H1 (cell line): Measurements from ENCODE around the gene CREB3. TPM values are rescaled to one million over a fixed set of nuclear protein-coding genes. Genes with fewer than 3 reads are reported as not detected.
A peak's percentile ranks its signal among the peaks of the same experiment; 100 is the strongest.

Experiments
- CTCF ChIA-PET: fragments of 300-600 bp; sonication (Branson Sonifier 250); formaldehyde crosslinking; loops from one replicate; lab custom pipeline; 2021; ENCODE audit not compliant: partially characterized antibody; lab: Charles Lee
- POLR2A ChIA-PET: fragments of 300-600 bp; sonication (Branson Sonifier 250); formaldehyde crosslinking; loops from one replicate; lab custom pipeline; 2021; ENCODE audit warnings: inconsistent platforms; ENCODE audit not compliant: partially characterized antibody; lab: Charles Lee
- DNase-seq, 2 experiments: peaks; one replicate each; pipeline versions ENCODE4 v3.0.0 to v3.0.0-alpha.2; 2010 to 2022; ENCODE audit warnings: low spot score in 2 of 2, low read depth in 1 of 2, mixed read lengths in 1 of 2
- FAIRE-seq: peaks from 2 replicates; lab custom pipeline; 2011; peaks lifted over from hg19 to GRCh38; lab: Jason Lieb, UNC
- H2AFZ ChIP-seq: 2 replicates; pipeline ENCODE4 v1.8.1; 2012; ENCODE audit warnings: low read length, inconsistent platforms
- H2AK5ac ChIP-seq: 2 replicates; pipeline ENCODE4 v1.6.1; 2013; ENCODE audit warnings: low read depth, low read length
- H2BK120ac ChIP-seq: replicated peaks from 2 replicates; pipeline ENCODE3; 2013; ENCODE audit warnings: low read depth, low read length, inconsistent platforms
- H2BK12ac ChIP-seq: 2 replicates; pipeline ENCODE4 v1.6.1; 2013; ENCODE audit warnings: low read depth, low read length
- H2BK15ac ChIP-seq: 2 replicates; pipeline ENCODE4 v1.6.1; 2013; ENCODE audit warnings: low read length
- H2BK20ac ChIP-seq: 2 replicates; pipeline ENCODE4 v1.6.1; 2013; ENCODE audit warnings: low read length
- H2BK5ac ChIP-seq: 2 replicates; pipeline ENCODE4 v1.6.1; 2013; ENCODE audit warnings: low read depth, low read length
- H3K14ac ChIP-seq: 2 replicates; pipeline ENCODE4 v1.6.1; 2013; ENCODE audit warnings: inconsistent platforms; ENCODE audit not compliant: insufficient read length
- H3K18ac ChIP-seq: 2 replicates; pipeline ENCODE4 v1.6.1; 2013; ENCODE audit warnings: low read length; ENCODE audit errors: extremely low read depth
- H3K23ac ChIP-seq: 2 replicates; pipeline ENCODE4 v1.6.1; 2013; ENCODE audit warnings: inconsistent platforms; ENCODE audit not compliant: insufficient read length
- H3K23me2 ChIP-seq: 2 replicates; pipeline ENCODE4 v1.6.1; 2013; ENCODE audit warnings: low read depth, low read length
- H3K27ac ChIP-seq: 2 replicates; pipeline ENCODE4 v1.6.1; 2011; ENCODE audit warnings: low read depth, low read length, inconsistent platforms
- H3K27me3 ChIP-seq, 4 experiments: replicated peaks in 1 of 4; 1 replicate in 1 of 4; 2 replicates in 3 of 4; pipeline versions ENCODE4 v1.6.1 to v1.8.1; 2011 to 2013; ENCODE audit warnings: low read length in 3 of 4, mild to moderate bottlenecking in 3 of 4, inconsistent platforms in 2 of 4, mixed read lengths in 2 of 4, moderate library complexity in 1 of 4; ENCODE audit not compliant: control insufficient read depth in 3 of 4, insufficient read depth in 3 of 4; ENCODE audit errors: extremely low read depth in 1 of 4
- H3K36me3 ChIP-seq, 4 experiments: 2 replicates each; pipeline versions ENCODE4 v1.6.1 to v1.8.1; 2011 to 2013; ENCODE audit warnings: mild to moderate bottlenecking in 4 of 4, low read length in 3 of 4, moderate library complexity in 2 of 4, control low read depth in 1 of 4, inconsistent platforms in 1 of 4; ENCODE audit not compliant: insufficient read depth in 4 of 4, control insufficient read depth in 2 of 4
- H3K4ac ChIP-seq: replicated peaks from 2 replicates; pipeline ENCODE3; 2013; ENCODE audit warnings: low read length, low read depth, mixed read lengths, inconsistent platforms; ENCODE audit not compliant: insufficient read length
- H3K4me1 ChIP-seq, 4 experiments: replicated peaks in 1 of 4; 1 replicate in 1 of 4; 2 replicates in 3 of 4; pipeline versions ENCODE4 v1.6.1 to v1.8.1; 2011 to 2013; ENCODE audit warnings: low read length in 3 of 4, inconsistent platforms in 2 of 4, mixed read lengths in 1 of 4; ENCODE audit not compliant: insufficient read depth in 4 of 4, control insufficient read depth in 3 of 4
- H3K4me2 ChIP-seq, 2 experiments: 2 replicates each; pipeline versions ENCODE4 v1.6.1 to v1.8.1; 2011 to 2013; ENCODE audit warnings: low read depth in 2 of 2, low read length in 2 of 2, control low read depth in 1 of 2, inconsistent platforms in 1 of 2, mild to moderate bottlenecking in 1 of 2; ENCODE audit not compliant: insufficient read depth in 1 of 2
- H3K4me3 ChIP-seq, 4 experiments: fragments of 200-600, 300-600 bp in 1 of 4; sonication (generic), shearing (Covaris generic), sonication (Bioruptor Twin) in 1 of 4; 2 replicates each; pipeline versions ENCODE4 v1.5.1 to v1.8.1; 2011 to 2016; ENCODE audit warnings: low read length in 4 of 4, low read depth in 3 of 4, control low read depth in 2 of 4, inconsistent platforms in 2 of 4, mild to moderate bottlenecking in 2 of 4, mixed read lengths in 1 of 4, moderate library complexity in 1 of 4; ENCODE audit not compliant: insufficient read depth in 2 of 4; ENCODE audit errors: extremely low read depth in 1 of 4
- H3K56ac ChIP-seq: replicated peaks from 2 replicates; pipeline ENCODE3; 2013; ENCODE audit warnings: low read depth, mild to moderate bottlenecking, mixed read lengths, low read length, inconsistent platforms; ENCODE audit not compliant: insufficient read length
- H3K79me1 ChIP-seq: 2 replicates; pipeline ENCODE4 v1.6.1; 2013; ENCODE audit warnings: low read depth, low read length, control low read depth
- H3K79me2 ChIP-seq, 2 experiments: 2 replicates each; pipeline versions ENCODE4 v1.6.1 to v1.8.1; 2012 to 2013; ENCODE audit warnings: low read length in 2 of 2, mild to moderate bottlenecking in 2 of 2, inconsistent platforms in 1 of 2; ENCODE audit not compliant: insufficient read depth in 2 of 2, control insufficient read depth in 1 of 2
- H3K9ac ChIP-seq, 4 experiments: replicated peaks in 1 of 4; 1 replicate in 1 of 4; 2 replicates in 3 of 4; pipeline versions ENCODE4 v1.6.1 to v1.8.1; 2011 to 2013; ENCODE audit warnings: low read depth in 3 of 4, low read length in 3 of 4, control low read depth in 2 of 4, mild to moderate bottlenecking in 2 of 4, moderate library complexity in 2 of 4, inconsistent platforms in 1 of 4; ENCODE audit errors: extremely low read depth in 1 of 4
- H3K9me3 ChIP-seq, 2 experiments: 2 replicates each; pipeline versions ENCODE4 v1.6.1 to v1.8.1; 2012 to 2013; ENCODE audit warnings: mild to moderate bottlenecking in 2 of 2, moderate library complexity in 2 of 2, control low read depth in 1 of 2, inconsistent platforms in 1 of 2, low read depth in 1 of 2, low read length in 1 of 2, mixed read lengths in 1 of 2; ENCODE audit not compliant: insufficient read depth in 2 of 2
- H4K20me1 ChIP-seq, 2 experiments: replicated peaks in 1 of 2; 2 replicates each; pipeline versions ENCODE3 to v1.8.1; 2011 to 2013; ENCODE audit warnings: inconsistent platforms in 2 of 2, low read length in 2 of 2, mild to moderate bottlenecking in 1 of 2; ENCODE audit not compliant: insufficient read depth in 2 of 2, control insufficient read depth in 1 of 2
- H4K5ac ChIP-seq: 2 replicates; pipeline ENCODE4 v1.6.1; 2013; ENCODE audit warnings: low read length, low read depth, mixed read lengths, inconsistent platforms; ENCODE audit not compliant: insufficient read length
- H4K8ac ChIP-seq: 2 replicates; pipeline ENCODE4 v1.8.0; 2013; ENCODE audit warnings: mild to moderate bottlenecking, moderate library complexity, low read length, inconsistent platforms; ENCODE audit not compliant: insufficient read depth; ENCODE audit errors: extremely low read depth
- H4K91ac ChIP-seq: replicated peaks from 2 replicates; pipeline ENCODE3; 2013; ENCODE audit warnings: low read length, mixed read lengths, inconsistent platforms; ENCODE audit not compliant: insufficient read length
- CBX8 ChIP-seq: fragments of 300-800, 300-1000 bp; sonication (generic); IDR thresholded peaks from 2 replicates; pipeline ENCODE4 v1.7.1; 2016; ENCODE audit warnings: low read depth, low read length, borderline replicate concordance
- CEBPB ChIP-seq: IDR thresholded peaks from 2 replicates; pipeline ENCODE4 v1.6.1; 2012; ENCODE audit warnings: low read depth, low read length
- GABPA ChIP-seq: IDR thresholded peaks from 2 replicates; pipeline ENCODE4 v1.6.1; 2011; ENCODE audit warnings: mild to moderate bottlenecking, low read length, moderate library complexity, borderline replicate concordance; ENCODE audit not compliant: insufficient read depth
- GTF2F1 ChIP-seq: IDR thresholded peaks from 2 replicates; pipeline ENCODE4 v1.6.1; 2012; ENCODE audit warnings: low read depth, low read length, improper control_type of control experiment, borderline replicate concordance
- MAFK ChIP-seq: IDR thresholded peaks from 2 replicates; pipeline ENCODE4 v1.6.1; 2012; ENCODE audit warnings: low read depth, mild to moderate bottlenecking, improper control_type of control experiment, low read length
- POLR2A ChIP-seq, 2 experiments: IDR thresholded peaks; 1 replicate in 1 of 2; 2 replicates in 1 of 2; pipeline ENCODE4 v1.6.1; 2011; ENCODE audit warnings: low read depth in 2 of 2, low read length in 2 of 2, mild to moderate bottlenecking in 2 of 2; ENCODE audit errors: control extremely low read depth in 1 of 2
- SIRT6 ChIP-seq: IDR thresholded peaks from one replicate; pipeline ENCODE4 v1.7.1; 2012; ENCODE audit warnings: low read length, inconsistent platforms
- SP2 ChIP-seq: IDR thresholded peaks from 2 replicates; pipeline ENCODE4 v1.6.1; 2012; ENCODE audit warnings: mild to moderate bottlenecking, low read length, inconsistent platforms
- SRF ChIP-seq: IDR thresholded peaks from 2 replicates; pipeline ENCODE4 v1.6.1; 2011; ENCODE audit warnings: mild to moderate bottlenecking, low read depth, low read length, moderate library complexity
- YY1 ChIP-seq: IDR thresholded peaks from 2 replicates; pipeline ENCODE4 v1.6.1; 2011; ENCODE audit warnings: low read depth, mild to moderate bottlenecking, low read length
- ZNF274 ChIP-seq: IDR thresholded peaks from 2 replicates; pipeline ENCODE4 v1.7.0; 2012; ENCODE audit warnings: low read length, borderline replicate concordance; ENCODE audit errors: extremely low read depth
- WGBS, 2 experiments: shearing (Covaris generic) in 1 of 2; methylation state at CpG; one replicate each; pipeline versions ENCODE4 v1.1.6 to v1.1.7; 2013 to 2015; ENCODE audit warnings: low lambda C conversion rate in 2 of 2, mixed read lengths in 2 of 2, inconsistent platforms in 1 of 2, low coverage in 1 of 2, missing lambda C conversion rate in 1 of 2; ENCODE audit not compliant: insufficient replicate concordance in 2 of 2, insufficient coverage in 1 of 2, insufficient read length in 1 of 2; ENCODE audit errors: extremely low coverage in 1 of 2, missing lambda C conversion rate in 1 of 2; 5-methylcytosine and 5-hydroxymethylcytosine counted together
- polyA plus RNA-seq, 7 experiments: library from polyadenylated mRNA; depleted of rRNA in 3 of 7; stranded (reverse) in 5 of 7; unstranded in 2 of 7; fragments of >200 nt in 5 of 7; fragments of 200-250 nt in 2 of 7; gene quantifications; 1 replicate in 5 of 7; 2 replicates in 1 of 7; 4 replicates in 1 of 7; pipeline versions ENCODE4 v1.2.1 to v1.2.3, GENCODE V29; 2011 to 2013; ENCODE audit warnings: missing spikeins in 2 of 7, mixed read lengths in 2 of 7
- total RNA-seq: library from RNA; stranded (reverse); fragmentation: NEBNext Ultra II Directional; extraction: Animal tissue kit (Norgen Biotek cat#: 25700); gene quantifications from 2 replicates; pipeline ENCODE4 v1.2.1, GENCODE V29; 2021

Gene CREB3
- total and polyA plus RNA-seq, 2 of the 8 experiments (the other 6 are each of a cell fraction or from before 2014, with no cell fraction given) = 24.4 to 25.7 TPM

GRCh38 chr9:35729101-35729500 is 3.4 kb upstream of the CREB3 start:
- Histone ChIP-seq H3K56ac (no peak overlapping the region), H3K27me3 (no peaks in the 10 kb centered on the region), H4K20me1 (peaks cover 0 to 6% of the 10 kb centered on the region in 2 experiments), H3K4ac (no peak overlapping the region), H4K91ac (no peak overlapping the region), H3K18ac (no peak overlapping the region), H4K8ac (no peak overlapping the region), H3K36me3 (peaks cover 3 to 12% (median 8%) of the 10 kb centered on the region in 4 experiments), H3K79me1 (peaks cover 16% of the 10 kb centered on the region), H3K14ac (no peak overlapping the region), H2BK20ac (no peak overlapping the region), H3K9me3 (no peaks in the 10 kb centered on the region; a peak in 1 of 4 replicates), H3K23ac (no peak overlapping the region), H2BK15ac (no peak overlapping the region), H2BK12ac (no peak overlapping the region; the same call in 1 of the 2 replicates), H2BK120ac (no peak overlapping the region), H3K4me3 (0 out of 8 replicates have a peak overlapping the region, but pooled peaks of 1 of the 4 experiments have one; percentile 46), H2BK5ac (no peak overlapping the region), H3K79me2 (peaks cover 2 to 56% of the 10 kb centered on the region in 2 experiments), H3K4me1 (peaks cover 21 to 46% (median 32%) of the 10 kb centered on the region in 4 experiments), H3K23me2 (peaks cover 15% of the 10 kb centered on the region; the same call in 1 of the 2 replicates), H3K9ac (no peak overlapping the region), H3K4me2 (peak overlapping the region; percentile 44 to 92; a peak in 3 of 4 replicates), H4K5ac (no peak overlapping the region), H3K27ac (no peak overlapping the region), H2AK5ac (no peak overlapping the region), H2AFZ (no peak overlapping the region)
- POLR2A ChIA-PET = interaction anchor here (0.8 to 11.1 kb wide), 15 partner anchors 7 to 72 kb away, joined by 3 to 158 read pairs (median 6); partner anchors contain the start of genes CCDC107, GBA2, RGP1 and RMRP
- FAIRE-seq = no peak
- CTCF ChIA-PET = interaction anchor here (0.6 to 16.0 kb wide), 21 partner anchors 12 to 195 kb away, joined by 3 to 198 read pairs (median 9); partner anchors contain the start of genes ARHGEF39, CCDC107, GBA2 and MSMP
- TF ChIP-seq YY1 = no peak
- no peak for TF ChIP-seq CEBPB
- TF ChIP-seq GTF2F1 = no peak
- TF ChIP-seq SIRT6 = no peak
- no peak for TF ChIP-seq MAFK
- no peak for TF ChIP-seq ZNF274
- no peak for TF ChIP-seq GABPA
- TF ChIP-seq POLR2A (IDR thresholded peaks at IDR 0.05; ENCODE audit: control extremely low read depth in 1 of 2, low read depth in 2 of 2, low read length in 2 of 2) = no peak
- no peak for TF ChIP-seq CBX8
- no peak for TF ChIP-seq SP2
- TF ChIP-seq SRF = no peak
- 80% methylated on average over 3 of the region's 3 CpGs; no CpG with 5 or more reads in 1 of the 2 experiments for WGBS, 2 experiments
- no peak for DNase-seq
